Astrocyte (in vitro differentiated cells and primary cell): ENCODE data around the gene CLK2.

Source experiments
- CTCF ChIP-seq: IDR thresholded peaks from 2 replicates; pipeline ENCODE4 v1.5.1; 2011; ENCODE audit warnings: low read depth, mild to moderate bottlenecking, inconsistent platforms, low read length, moderate library complexity; ENCODE audit not compliant: insufficient read depth
- EZH2 ChIP-seq: IDR thresholded peaks from 2 replicates; pipeline ENCODE4 v1.6.1; 2012; ENCODE audit warnings: mild to moderate bottlenecking, low read length, inconsistent platforms; ENCODE audit not compliant: insufficient read depth

- TF ChIP-seq CTCF (no peak), EZH2 (no peak)
Observed at GRCh38 chr1:155318082-155318481, 44.8 kb upstream of the CLK2 start.
